ENCODE data around the gene HOXA11.

The HOXA11 gene

GRCh38 chr7:27179503-27180430 is 5.3 kb downstream of the HOXA11 start:
- peak; percentile 79 for DNase-seq

GRCh38 chr7:27179030-27179429 is 6.0 kb downstream of the HOXA11 start:
- DNase-seq, result no peak

GRCh38 chr7:27178366-27178765 is 6.7 kb downstream of the HOXA11 start:
- no peak for DNase-seq

GRCh38 chr7:27177795-27178320 is 7.2 kb downstream of the HOXA11 start:
- DNase-seq, result no peak

GRCh38 chr7:27176962-27177794 is 7.9 kb downstream of the HOXA11 start:
- DNase-seq, result peak; percentile 17

GRCh38 chr7:27176524-27176845 is 8.5 kb downstream of the HOXA11 start:
- DNase-seq, result peak; percentile 10

- DNase-seq, result peak; percentile 16
Observed at GRCh38 chr7:27175626-27176523, 9.2 kb downstream of the HOXA11 start.

- peak; percentile 20 for DNase-seq
Observed at GRCh38 chr7:27174874-27175625, 10.0 kb downstream of the HOXA11 start.

- DNase-seq, result peak; percentile 22
Observed at GRCh38 chr7:27173956-27174873, 10.8 kb downstream of the HOXA11 start, which contains the start of gene HOXA10. TSS of gene HOXA10 (minus strand) at chr7:27174320. CDS start at chr7:27174306, 14 bp downstream.

GRCh38 chr7:27173511-27173955 is 11.5 kb downstream of the HOXA11 start:
- DNase-seq, result no peak

- peak; percentile 39 for DNase-seq
Observed at GRCh38 chr7:27172823-27173510, 12.1 kb downstream of the HOXA11 start.

- peak; percentile 28 for DNase-seq
Observed at GRCh38 chr7:27172315-27172774, 12.7 kb downstream of the HOXA11 start.

GRCh38 chr7:27171637-27172314 is 13.3 kb downstream of the HOXA11 start:
- peak; percentile 29 for DNase-seq

GRCh38 chr7:27171325-27171636 is 13.8 kb downstream of the HOXA11 start:
- DNase-seq, result peak; percentile 25

- DNase-seq, result no peak
Observed at GRCh38 chr7:27170426-27171324, 14.4 kb downstream of the HOXA11 start.

- no peak for DNase-seq
Observed at GRCh38 chr7:27169658-27170425, 15.2 kb downstream of the HOXA11 start.

GRCh38 chr7:27168265-27168947 is 16.6 kb downstream of the HOXA11 start:
- no peak for DNase-seq
